Tibial nerve (tissue), 4 donors: ENCODE data around the gene TUBE1.

Experiments used
- EP300 ChIP-seq, 2 donors: sonication (generic); formaldehyde crosslinking; IDR thresholded peaks; one replicate each; pipeline ENCODE4 v1.6.1; 2017; ENCODE audit warnings: antibody characterized with exemption in 2 of 2, mild to moderate bottlenecking in 1 of 2
- POLR2A ChIP-seq, 2 donors: fragments of 450-650 bp; IDR thresholded peaks; one replicate each; pipeline ENCODE4 v1.6.1; 2017; ENCODE audit warnings: antibody characterized with exemption in 2 of 2, mild to moderate bottlenecking in 2 of 2, moderate library complexity in 2 of 2
- TF ChIP-seq, protein P1 (sequence below), 5 experiments: fragments of 200-600 bp in 3 of 5; fragments of 450-650 bp in 2 of 5; sonication (generic) in 3 of 5; IDR thresholded peaks; one replicate each; pipeline ENCODE4 v1.5.1; 2016 to 2019; ENCODE audit warnings: antibody characterized with exemption in 5 of 5, mild to moderate bottlenecking in 3 of 5, moderate library complexity in 2 of 5

DNA sequence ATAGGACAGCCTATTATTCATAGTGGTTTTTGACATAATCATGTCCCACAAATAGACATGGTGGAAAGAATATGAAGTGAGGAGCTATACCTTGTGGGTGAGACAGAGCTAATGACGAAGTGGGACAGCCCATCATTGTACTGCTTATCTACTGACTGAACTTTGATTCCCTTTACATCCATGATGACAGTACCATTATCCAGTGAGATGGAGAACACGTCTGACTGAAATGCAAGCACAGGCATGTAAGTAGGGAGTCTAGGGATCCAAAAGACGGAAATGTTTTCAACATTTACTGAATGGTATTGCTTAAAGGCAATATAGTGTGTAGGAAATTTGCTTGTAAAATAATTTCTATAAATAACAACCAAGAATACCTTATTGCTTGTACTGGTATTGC is 43.6 kb upstream of the TUBE1 start:
- TF ChIP-seq, protein P1, sequence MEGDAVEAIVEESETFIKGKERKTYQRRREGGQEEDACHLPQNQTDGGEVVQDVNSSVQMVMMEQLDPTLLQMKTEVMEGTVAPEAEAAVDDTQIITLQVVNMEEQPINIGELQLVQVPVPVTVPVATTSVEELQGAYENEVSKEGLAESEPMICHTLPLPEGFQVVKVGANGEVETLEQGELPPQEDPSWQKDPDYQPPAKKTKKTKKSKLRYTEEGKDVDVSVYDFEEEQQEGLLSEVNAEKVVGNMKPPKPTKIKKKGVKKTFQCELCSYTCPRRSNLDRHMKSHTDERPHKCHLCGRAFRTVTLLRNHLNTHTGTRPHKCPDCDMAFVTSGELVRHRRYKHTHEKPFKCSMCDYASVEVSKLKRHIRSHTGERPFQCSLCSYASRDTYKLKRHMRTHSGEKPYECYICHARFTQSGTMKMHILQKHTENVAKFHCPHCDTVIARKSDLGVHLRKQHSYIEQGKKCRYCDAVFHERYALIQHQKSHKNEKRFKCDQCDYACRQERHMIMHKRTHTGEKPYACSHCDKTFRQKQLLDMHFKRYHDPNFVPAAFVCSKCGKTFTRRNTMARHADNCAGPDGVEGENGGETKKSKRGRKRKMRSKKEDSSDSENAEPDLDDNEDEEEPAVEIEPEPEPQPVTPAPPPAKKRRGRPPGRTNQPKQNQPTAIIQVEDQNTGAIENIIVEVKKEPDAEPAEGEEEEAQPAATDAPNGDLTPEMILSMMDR (IDR thresholded peaks at IDR 0.05) = no peak
- TF ChIP-seq POLR2A (IDR thresholded peaks at IDR 0.05) = no peak
- no peak for TF ChIP-seq EP300 (IDR thresholded peaks at IDR 0.05)
